Measurements from ENCODE around the gene DCUN1D5. TPM values are rescaled to one million over a fixed set of nuclear protein-coding genes. Genes with fewer than 3 reads are reported as not detected.

DCUN1D5 gene
- total and polyA plus RNA-seq, 2 of the 13 experiments (the other 11 are each of a cell fraction or from before 2014, with no cell fraction given), result 32.9 to 46.7 TPM

DNA sequence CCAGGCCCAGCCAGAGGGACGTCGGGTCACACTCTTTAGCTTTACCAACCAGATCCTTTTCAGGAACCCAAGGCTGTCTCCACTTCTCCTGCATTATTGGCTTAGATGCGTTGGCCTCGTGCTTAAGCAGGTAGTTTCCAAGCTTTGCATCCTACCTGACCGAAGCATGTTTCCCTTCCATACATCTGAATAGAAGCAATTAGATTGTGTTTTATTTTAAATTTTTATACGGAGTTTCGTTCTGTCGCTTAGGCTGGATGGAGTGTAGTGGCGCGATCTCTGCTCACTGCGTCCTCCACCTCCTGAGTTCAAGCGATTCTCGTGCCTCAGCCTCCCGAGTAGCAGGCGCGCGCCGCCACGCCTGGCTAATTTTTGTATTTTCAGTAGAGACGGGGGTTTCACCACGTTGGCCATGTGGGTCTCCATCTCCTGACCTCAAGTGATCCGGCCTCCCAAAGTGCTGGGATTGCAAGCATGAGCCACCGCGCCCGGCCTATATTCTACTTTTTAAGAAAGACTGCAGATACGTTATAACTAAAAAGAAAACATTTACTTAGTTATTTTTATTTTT lies 17.9 kb upstream of the DCUN1D5 start (continued):
- TF ChIP-seq, protein P1, sequence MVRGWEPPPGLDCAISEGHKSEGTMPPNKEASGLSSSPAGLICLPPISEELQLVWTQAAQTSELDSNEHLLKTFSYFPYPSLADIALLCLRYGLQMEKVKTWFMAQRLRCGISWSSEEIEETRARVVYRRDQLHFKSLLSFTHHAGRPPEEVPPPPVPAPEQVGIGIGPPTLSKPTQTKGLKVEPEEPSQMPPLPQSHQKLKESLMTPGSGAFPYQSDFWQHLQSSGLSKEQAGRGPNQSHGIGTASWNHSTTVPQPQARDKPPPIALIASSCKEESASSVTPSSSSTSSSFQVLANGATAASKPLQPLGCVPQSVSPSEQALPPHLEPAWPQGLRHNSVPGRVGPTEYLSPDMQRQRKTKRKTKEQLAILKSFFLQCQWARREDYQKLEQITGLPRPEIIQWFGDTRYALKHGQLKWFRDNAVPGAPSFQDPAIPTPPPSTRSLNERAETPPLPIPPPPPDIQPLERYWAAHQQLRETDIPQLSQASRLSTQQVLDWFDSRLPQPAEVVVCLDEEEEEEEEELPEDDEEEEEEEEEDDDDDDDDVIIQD (CRISPR knock-in tag; IDR thresholded peaks at IDR 0.05; ENCODE audit: low read depth), result no peak
- TF ChIP-seq SMAD3 (CRISPR knock-in tag; IDR thresholded peaks at IDR 0.05) (no peak), ZNF562 (CRISPR knock-in tag; IDR thresholded peaks at IDR 0.05; ENCODE audit: borderline replicate concordance) (no peak), ZNF607 (CRISPR knock-in tag; IDR thresholded peaks at IDR 0.05; ENCODE audit: borderline replicate concordance) (no peak)

DNA sequence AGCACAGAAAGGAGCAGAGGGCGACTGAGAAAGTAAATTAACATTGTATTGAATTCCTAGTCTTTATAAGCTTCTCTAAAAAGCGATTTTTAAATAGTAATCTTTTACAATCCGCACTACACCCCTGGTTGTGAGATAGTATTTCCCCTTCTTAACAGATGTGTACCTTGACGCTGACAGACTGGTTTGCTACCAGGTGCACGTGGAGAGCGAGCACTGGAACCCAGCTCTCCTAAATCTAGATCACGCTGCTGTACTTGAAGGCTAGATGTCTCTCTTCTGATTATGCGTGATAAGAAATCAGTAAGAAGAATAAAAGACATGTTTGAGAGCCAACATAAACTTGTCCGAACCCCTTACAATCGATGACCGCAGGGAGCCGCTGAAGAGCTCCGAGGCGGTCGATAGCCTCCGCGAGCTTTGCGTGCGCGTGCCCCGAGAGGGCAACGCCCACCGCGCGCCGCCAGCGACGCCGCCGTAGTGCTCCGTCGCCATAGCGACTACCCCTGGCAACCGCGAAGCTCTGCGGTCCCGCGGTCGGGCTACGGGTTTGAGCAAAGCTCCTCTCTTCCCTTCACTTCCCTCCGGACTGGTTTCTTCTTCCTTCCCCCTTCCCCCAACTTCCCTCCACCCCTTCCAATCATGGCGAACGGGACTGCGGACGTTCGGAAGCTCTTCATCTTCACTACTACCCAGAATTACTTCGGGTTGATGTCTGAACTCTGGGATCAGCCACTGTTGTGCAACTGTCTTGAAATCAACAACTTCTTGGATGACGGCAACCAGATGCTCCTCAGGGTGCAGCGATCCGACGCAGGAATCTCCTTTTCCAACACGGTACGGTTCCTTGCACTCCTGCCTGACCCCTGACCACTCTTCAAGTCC lies 17.2 kb upstream of the DCUN1D5 start, which contains the start of gene DYNC2H1:
Gene DYNC2H1, plus strand, starts transcription at position 494 of the 885 bp plus-strand sequence. Its CDS starts 149 bp downstream, at position 643.
- Histone ChIP-seq H3K36me3 (replicated peaks in 1 of 2; ENCODE audit: control insufficient read depth in 1 of 2, insufficient read depth in 2 of 2, low read length in 2 of 2) (no peaks in the 10 kb centered on the region), H3K79me2 (ENCODE audit: insufficient read depth, low read length) (no peaks in the 10 kb centered on the region), H3K4me2 (ENCODE audit: low read depth, low read length) (peak within 1 kb of the TSS; percentile 98), H4K20me1 (ENCODE audit: insufficient read depth, low read length) (no peaks in the 10 kb centered on the region), H3K9me3 (ENCODE audit: low read length) (no peaks in the 10 kb centered on the region), H3K27ac (ENCODE audit: extremely low read length, insufficient read depth, low read length) (no peak within 1 kb of the TSS), H3K27me3 (ENCODE audit: control insufficient read depth in 1 of 2, insufficient read depth in 2 of 2, low read length in 2 of 2) (no peaks in the 10 kb centered on the region; a peak in 2 of 5 replicates), H3K4me3 (replicated peaks in 1 of 3; ENCODE audit: insufficient read depth in 1 of 3, low read depth in 2 of 3, low read length in 3 of 3) (peak within 1 kb of the TSS; percentile 64 to 70 (median 67)), H3K9ac (ENCODE audit: insufficient read depth, low read depth, low read length) (peak within 1 kb of the TSS; percentile 48), H3K4me1 (ENCODE audit: insufficient read depth, low read length) (peaks cover 16% of the 10 kb centered on the region), H2AFZ (ENCODE audit: low read length) (peak within 1 kb of the TSS; percentile 100)
- FAIRE-seq (peak; percentile 66), DNase-seq (ENCODE audit: low spot score) (peak; percentile 67), ATAC-seq (peak; percentile 99)
- in situ Hi-C loops (cut with HindIII; ENCODE audit: extremely low pct_ligation_motif_present, low pct_unique_long_range_greater_than_20kb), result no loop called here
- BruUV-seq (replicated peaks), result no TSS peak
- CTCF ChIA-PET (ENCODE audit: low intra/inter-chr PET ratio, low total read pairs), result no interaction called here
- intact Hi-C loops (cut with micrococcal nuclease; ENCODE audit: unreplicated experiment), result loop anchor here (1.0 to 5.0 kb wide), 2 partner anchors 17 to 493 kb away; partner anchors contain the start of gene DCUN1D5
- WGBS (ENCODE audit: low lambda C conversion rate), result 11% methylated on average over 27 of the region's 53 CpGs
- POLR2A ChIA-PET, result interaction anchor here (3.0 kb wide), 1 partner anchor 18 kb away, joined by 49 read pairs; the partner anchor contains the start of gene DCUN1D5
- TF ChIP-seq TSC22D2 (CRISPR knock-in tag; IDR thresholded peaks at IDR 0.05; ENCODE audit: borderline replicate concordance), result peak; percentile 73; the same call in 1 of the 2 replicates
- peak; percentile 58; the same call in 1 of the 2 replicates for TF ChIP-seq REPIN1 (CRISPR knock-in tag; IDR thresholded peaks at IDR 0.05; ENCODE audit: borderline replicate concordance, low read depth)
- TF ChIP-seq, protein P2, sequence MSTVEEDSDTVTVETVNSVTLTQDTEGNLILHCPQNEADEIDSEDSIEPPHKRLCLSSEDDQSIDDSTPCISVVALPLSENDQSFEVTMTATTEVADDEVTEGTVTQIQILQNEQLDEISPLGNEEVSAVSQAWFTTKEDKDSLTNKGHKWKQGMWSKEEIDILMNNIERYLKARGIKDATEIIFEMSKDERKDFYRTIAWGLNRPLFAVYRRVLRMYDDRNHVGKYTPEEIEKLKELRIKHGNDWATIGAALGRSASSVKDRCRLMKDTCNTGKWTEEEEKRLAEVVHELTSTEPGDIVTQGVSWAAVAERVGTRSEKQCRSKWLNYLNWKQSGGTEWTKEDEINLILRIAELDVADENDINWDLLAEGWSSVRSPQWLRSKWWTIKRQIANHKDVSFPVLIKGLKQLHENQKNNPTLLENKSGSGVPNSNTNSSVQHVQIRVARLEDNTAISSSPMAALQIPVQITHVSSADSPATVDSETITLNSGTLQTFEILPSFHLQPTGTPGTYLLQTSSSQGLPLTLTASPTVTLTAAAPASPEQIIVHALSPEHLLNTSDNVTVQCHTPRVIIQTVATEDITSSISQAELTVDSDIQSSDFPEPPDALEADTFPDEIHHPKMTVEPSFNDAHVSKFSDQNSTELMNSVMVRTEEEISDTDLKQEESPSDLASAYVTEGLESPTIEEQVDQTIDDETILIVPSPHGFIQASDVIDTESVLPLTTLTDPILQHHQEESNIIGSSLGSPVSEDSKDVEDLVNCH (CRISPR knock-in tag; IDR thresholded peaks at IDR 0.05), result no peak
- peak; percentile 96 for TF ChIP-seq U2AF2 (IDR thresholded peaks at IDR 0.05; ENCODE audit: low read depth, low read length)
- no peak for TF ChIP-seq ZNF510 (CRISPR knock-in tag; IDR thresholded peaks at IDR 0.05; ENCODE audit: low read depth)
- TF ChIP-seq, protein P3, sequence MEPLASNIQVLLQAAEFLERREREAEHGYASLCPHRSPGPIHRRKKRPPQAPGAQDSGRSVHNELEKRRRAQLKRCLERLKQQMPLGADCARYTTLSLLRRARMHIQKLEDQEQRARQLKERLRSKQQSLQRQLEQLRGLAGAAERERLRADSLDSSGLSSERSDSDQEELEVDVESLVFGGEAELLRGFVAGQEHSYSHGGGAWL (CRISPR knock-in tag; IDR thresholded peaks at IDR 0.05), result peak; percentile 55; the same call in 1 of the 2 replicates
- TF ChIP-seq, protein P4, sequence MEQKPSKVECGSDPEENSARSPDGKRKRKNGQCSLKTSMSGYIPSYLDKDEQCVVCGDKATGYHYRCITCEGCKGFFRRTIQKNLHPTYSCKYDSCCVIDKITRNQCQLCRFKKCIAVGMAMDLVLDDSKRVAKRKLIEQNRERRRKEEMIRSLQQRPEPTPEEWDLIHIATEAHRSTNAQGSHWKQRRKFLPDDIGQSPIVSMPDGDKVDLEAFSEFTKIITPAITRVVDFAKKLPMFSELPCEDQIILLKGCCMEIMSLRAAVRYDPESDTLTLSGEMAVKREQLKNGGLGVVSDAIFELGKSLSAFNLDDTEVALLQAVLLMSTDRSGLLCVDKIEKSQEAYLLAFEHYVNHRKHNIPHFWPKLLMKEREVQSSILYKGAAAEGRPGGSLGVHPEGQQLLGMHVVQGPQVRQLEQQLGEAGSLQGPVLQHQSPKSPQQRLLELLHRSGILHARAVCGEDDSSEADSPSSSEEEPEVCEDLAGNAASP (CRISPR knock-in tag; IDR thresholded peaks at IDR 0.05; ENCODE audit: borderline replicate concordance), result 0 out of 2 replicates have a peak, but pooled peaks have one; percentile 31
- TF ChIP-seq, protein P5, sequence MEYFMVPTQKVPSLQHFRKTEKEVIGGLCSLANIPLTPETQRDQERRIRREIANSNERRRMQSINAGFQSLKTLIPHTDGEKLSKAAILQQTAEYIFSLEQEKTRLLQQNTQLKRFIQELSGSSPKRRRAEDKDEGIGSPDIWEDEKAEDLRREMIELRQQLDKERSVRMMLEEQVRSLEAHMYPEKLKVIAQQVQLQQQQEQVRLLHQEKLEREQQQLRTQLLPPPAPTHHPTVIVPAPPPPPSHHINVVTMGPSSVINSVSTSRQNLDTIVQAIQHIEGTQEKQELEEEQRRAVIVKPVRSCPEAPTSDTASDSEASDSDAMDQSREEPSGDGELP (IDR thresholded peaks at IDR 0.05; ENCODE audit: borderline replicate concordance, low read depth), result no peak
- TF ChIP-seq ZNF264 (CRISPR knock-in tag; IDR thresholded peaks at IDR 0.05), result no peak; the same call in 1 of the 2 replicates
